ENCODE results near the gene HSBP1. TPM values are rescaled to one million over a fixed set of nuclear protein-coding genes. Genes with fewer than 3 reads are reported as not detected.

HSBP1 gene
- total and polyA plus RNA-seq, 2 of the 4 experiments (the other 2 are of a cell fraction): 8.8 to 65.2 TPM

GRCh38 chr16:83850947-83851346 lies 43.2 kb downstream of the HSBP1 start:
- Histone ChIP-seq H3K27ac (ENCODE audit: insufficient read depth, low read length) (no peak overlapping the region), H2AK9ac (replicated peaks; ENCODE audit: low read depth, low read length, poor library complexity) (no peak overlapping the region), H4K20me1 (ENCODE audit: insufficient read depth, low read length) (no peaks in the 10 kb centered on the region), H2BK120ac (ENCODE audit: low read depth, low read length) (no peak overlapping the region), H3K9me3 (ENCODE audit: control insufficient read depth, insufficient read depth, low read length) (no peaks in the 10 kb centered on the region; the same call in 1 of the 2 replicates), H3K56ac (ENCODE audit: extremely low read depth, insufficient read depth, low read length) (no peak overlapping the region), H4K5ac (ENCODE audit: low read depth, low read length) (no peak overlapping the region), H4K91ac (ENCODE audit: insufficient read depth, low read depth, low read length) (no peak overlapping the region), H3K4me2 (ENCODE audit: low read depth, low read length) (no peak overlapping the region), H3K9ac (ENCODE audit: low read depth, low read length) (no peak overlapping the region), H2BK5ac (ENCODE audit: low read depth, low read length, poor library complexity, severe bottlenecking) (no peak overlapping the region), H4K8ac (ENCODE audit: low read depth in 2 of 2, low read length in 2 of 2) (no peak overlapping the region), H3K79me1 (ENCODE audit: low read depth in 1 of 2, low read length in 2 of 2) (no peaks in the 10 kb centered on the region), H2BK20ac (ENCODE audit: low read depth, low read length) (no peak overlapping the region), H3K18ac (ENCODE audit: low read depth, low read length) (no peak overlapping the region), H3K27me3 (ENCODE audit: control insufficient read depth, insufficient read depth, low read length) (peaks cover 31% of the 10 kb centered on the region), H3K4me1 (ENCODE audit: control insufficient read depth, insufficient read depth, low read length) (no peaks in the 10 kb centered on the region), H3K23ac (ENCODE audit: low read depth, low read length) (no peak overlapping the region), H2BK15ac (ENCODE audit: low read depth, low read length) (no peak overlapping the region), H3K4ac (ENCODE audit: low read depth, low read length) (no peak overlapping the region), H2AK5ac (ENCODE audit: low read depth, low read length) (no peak overlapping the region), H3K14ac (replicated peaks; ENCODE audit: low read depth, low read length) (no peak overlapping the region), H3K9me1 (ENCODE audit: insufficient read depth, low read length) (no peaks in the 10 kb centered on the region), H3K36me3 (ENCODE audit: control insufficient read depth, insufficient read depth, low read length) (no peaks in the 10 kb centered on the region), H3K4me3 (ENCODE audit: insufficient read depth, low read depth, low read length) (no peak overlapping the region), H2AFZ (replicated peaks; ENCODE audit: low read length, poor library complexity) (no peak overlapping the region)
- ChIA-PET CTCF (no interaction called here), POLR2A (ENCODE audit: unreplicated experiment) (no interaction called here)
- no CpG with 5 or more reads among the region's 5 CpGs for WGBS, 2 experiments (ENCODE audit: extremely low coverage in 2 of 2, insufficient read length in 1 of 2)
- dilution Hi-C loops (cut with HindIII; ENCODE audit: low sequenced_read_pairs, unreplicated experiment): no loop called here
- no peak for DNase-seq
- in situ Hi-C loops (cut with MboI; ENCODE audit: low sequenced_read_pairs): loop anchor here (25.0 kb wide), 1 partner anchor 1589 kb away; no protein-coding TSS in a partner anchor
- BruUV-seq (replicated peaks): no TSS peak
- intact Hi-C loops (cut with micrococcal nuclease): no loop called here
- TF ChIP-seq CEBPB (IDR thresholded peaks at IDR 0.05; ENCODE audit: low read depth, low read length) (no peak), RCOR1 (IDR thresholded peaks at IDR 0.05; ENCODE audit: insufficient replicate concordance, low read length) (no peak), RFX5 (IDR thresholded peaks at IDR 0.05; ENCODE audit: low read depth, low read length) (no peak), SMC3 (IDR thresholded peaks at IDR 0.05; ENCODE audit: low read depth, low read length) (no peak), MAFK (IDR thresholded peaks at IDR 0.05; ENCODE audit: low read depth, low read length) (no peak), CHD1 (IDR thresholded peaks at IDR 0.05; ENCODE audit: low read depth, low read length) (no peak), POLR2A (IDR thresholded peaks at IDR 0.05; ENCODE audit: low read depth, low read length) (no peak)
- ATAC-seq (ENCODE audit: low read depth): no peak
